ENCODE data around the gene PRCD.

DNA sequence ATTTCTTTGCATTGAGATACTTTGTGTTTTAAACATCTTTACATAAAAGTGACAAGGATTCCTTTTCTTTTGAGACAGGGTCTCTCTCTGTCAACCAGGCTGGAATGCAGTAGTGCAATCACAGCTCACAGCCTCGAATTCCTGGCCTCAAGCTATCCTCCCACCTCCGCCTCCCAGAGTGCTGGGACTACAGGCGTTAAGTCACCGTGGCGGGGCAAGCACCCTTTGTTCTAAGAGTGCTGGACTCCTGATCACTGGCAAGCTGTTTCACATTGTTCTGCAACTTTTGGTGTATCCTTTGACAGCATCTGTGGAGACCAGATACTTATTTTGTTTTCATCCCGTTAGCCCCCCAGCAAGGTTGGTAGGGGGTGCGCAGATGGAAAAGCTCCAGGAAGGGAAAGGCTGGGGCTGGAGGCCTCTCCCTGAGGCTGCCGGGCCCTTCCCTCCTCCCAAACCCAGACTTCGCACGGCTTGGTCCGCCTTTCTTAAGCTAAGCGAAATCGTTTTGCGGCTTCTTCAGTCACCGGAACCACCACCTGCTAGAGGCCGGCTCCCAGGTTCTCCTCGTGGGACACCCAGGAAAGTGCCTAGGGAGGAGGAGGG, 44.7 kb downstream of the PRCD start:
- TF ChIP-seq, protein P1, sequence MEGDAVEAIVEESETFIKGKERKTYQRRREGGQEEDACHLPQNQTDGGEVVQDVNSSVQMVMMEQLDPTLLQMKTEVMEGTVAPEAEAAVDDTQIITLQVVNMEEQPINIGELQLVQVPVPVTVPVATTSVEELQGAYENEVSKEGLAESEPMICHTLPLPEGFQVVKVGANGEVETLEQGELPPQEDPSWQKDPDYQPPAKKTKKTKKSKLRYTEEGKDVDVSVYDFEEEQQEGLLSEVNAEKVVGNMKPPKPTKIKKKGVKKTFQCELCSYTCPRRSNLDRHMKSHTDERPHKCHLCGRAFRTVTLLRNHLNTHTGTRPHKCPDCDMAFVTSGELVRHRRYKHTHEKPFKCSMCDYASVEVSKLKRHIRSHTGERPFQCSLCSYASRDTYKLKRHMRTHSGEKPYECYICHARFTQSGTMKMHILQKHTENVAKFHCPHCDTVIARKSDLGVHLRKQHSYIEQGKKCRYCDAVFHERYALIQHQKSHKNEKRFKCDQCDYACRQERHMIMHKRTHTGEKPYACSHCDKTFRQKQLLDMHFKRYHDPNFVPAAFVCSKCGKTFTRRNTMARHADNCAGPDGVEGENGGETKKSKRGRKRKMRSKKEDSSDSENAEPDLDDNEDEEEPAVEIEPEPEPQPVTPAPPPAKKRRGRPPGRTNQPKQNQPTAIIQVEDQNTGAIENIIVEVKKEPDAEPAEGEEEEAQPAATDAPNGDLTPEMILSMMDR (IDR thresholded peaks at IDR 0.05), result no peak
- no peak for TF ChIP-seq ZFX (IDR thresholded peaks at IDR 0.05; ENCODE audit: borderline replicate concordance)

All from 22Rv1 (cell line).